OCI-LY1 (cell line): Measurements from ENCODE around the gene AKT2.

Source experiments
- H2AFZ ChIP-seq: fragments of 200-600 bp; sonication (generic), shearing (Covaris generic); 2 replicates; pipeline ENCODE4 v1.6.0; 2014; ENCODE audit warnings: antibody characterized with exemption, mild to moderate bottlenecking, low read length
- H3F3A ChIP-seq: fragments of 200-600 bp; sonication (generic), shearing (Covaris generic); 2 replicates; pipeline ENCODE4 v1.6.0; 2014; ENCODE audit warnings: mild to moderate bottlenecking, antibody characterized with exemption, low read length, moderate library complexity; ENCODE audit not compliant: insufficient read depth
- H3K27ac ChIP-seq: fragments of 200-600 bp; sonication (generic); 2 replicates; pipeline ENCODE4 v1.5.1; 2014; ENCODE audit warnings: low read length, mixed run types, mild to moderate bottlenecking, low read depth; ENCODE audit not compliant: poor library complexity, severe bottlenecking
- H3K27me3 ChIP-seq: fragments of 200-600 bp; sonication (generic); 2 replicates; pipeline ENCODE4 v1.6.0; 2014; ENCODE audit warnings: antibody characterized with exemption, mild to moderate bottlenecking, low read length, moderate library complexity; ENCODE audit not compliant: insufficient read depth
- H3K36me3 ChIP-seq: fragments of 200-600 bp; sonication (generic); 2 replicates; pipeline ENCODE4 v1.6.1; 2014; ENCODE audit warnings: mild to moderate bottlenecking, antibody characterized with exemption, low read length, moderate library complexity, mixed read lengths; ENCODE audit not compliant: insufficient read depth
- H3K4me1 ChIP-seq: fragments of 200-600 bp; sonication (generic); 2 replicates; pipeline ENCODE4 v1.5.1; 2014; ENCODE audit warnings: mild to moderate bottlenecking, low read length, moderate library complexity; ENCODE audit not compliant: insufficient read depth, severe bottlenecking
- H3K4me2 ChIP-seq: fragments of 200-600 bp; sonication (generic), shearing (Covaris generic); 2 replicates; pipeline ENCODE4 v1.6.1; 2014; ENCODE audit warnings: low read length
- H3K4me3 ChIP-seq: fragments of 200-600 bp; sonication (generic); 2 replicates; pipeline ENCODE4 v1.5.1; 2014; ENCODE audit warnings: low read length, low read depth, mild to moderate bottlenecking, mixed read lengths; ENCODE audit not compliant: poor library complexity, severe bottlenecking
- H3K79me2 ChIP-seq: fragments of 200-600 bp; shearing (Covaris generic); 2 replicates; pipeline ENCODE4 v1.6.1; 2016; ENCODE audit warnings: mixed run types, low read length, mixed read lengths; ENCODE audit not compliant: insufficient read depth
- H3K9ac ChIP-seq: fragments of 200-600 bp; sonication (generic), shearing (Covaris generic); 2 replicates; pipeline ENCODE4 v1.6.1; 2014; ENCODE audit warnings: mild to moderate bottlenecking, low read length, mixed read lengths
- H3K9me2 ChIP-seq: fragments of 200-600 bp; sonication (generic), shearing (Covaris generic); 2 replicates; pipeline ENCODE4 v1.6.1; 2014; ENCODE audit warnings: low read depth, mild to moderate bottlenecking, low read length, mixed read lengths
- H3K9me3 ChIP-seq: fragments of 200-600 bp; shearing (Covaris generic); 2 replicates; pipeline ENCODE4 v1.6.1; 2014; ENCODE audit warnings: low read length, mixed read lengths
- H4K20me1 ChIP-seq: fragments of 200-600 bp; sonication (generic), shearing (Covaris generic); 2 replicates; pipeline ENCODE4 v1.6.0; 2016; ENCODE audit warnings: mild to moderate bottlenecking, low read length; ENCODE audit not compliant: insufficient read depth
- EZH2 ChIP-seq: fragments of 200-600 bp; sonication (generic), shearing (Covaris generic); IDR thresholded peaks from 2 replicates; pipeline ENCODE4 v1.8.0; 2017; ENCODE audit warnings: borderline replicate concordance, mixed run types, mild to moderate bottlenecking, antibody characterized with exemption, low read length, moderate library complexity, mixed read lengths
- TF ChIP-seq, protein P1 (sequence below): fragments of 200-600 bp; sonication (generic), shearing (Covaris generic); IDR thresholded peaks from 2 replicates; pipeline ENCODE4 v1.5.1; 2017; ENCODE audit warnings: mild to moderate bottlenecking, antibody characterized with exemption, low read length, moderate library complexity, mixed read lengths

AKT2 gene

DNA sequence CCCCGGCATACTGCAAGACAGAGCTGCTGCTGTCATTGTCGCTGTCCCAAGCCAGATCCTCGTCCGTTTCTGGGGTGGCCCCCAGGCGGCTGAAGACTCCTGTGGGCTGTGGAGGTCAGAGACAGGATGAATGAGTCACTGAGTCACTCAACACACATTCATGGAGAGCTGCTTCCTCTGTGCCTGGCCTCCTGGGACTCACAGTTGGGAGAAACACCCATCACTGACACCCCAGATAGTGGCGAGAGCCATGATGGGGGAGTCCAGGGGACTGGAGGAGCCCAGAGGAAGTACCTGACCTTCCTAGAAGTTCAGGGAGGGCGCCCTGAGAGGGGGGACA lies 37.1 kb upstream of the AKT2 start:
- H4K20me1 ChIP-seq = no peaks in the 10 kb centered on the region
- no peaks in the 10 kb centered on the region for H3F3A ChIP-seq
- TF ChIP-seq, protein P1, sequence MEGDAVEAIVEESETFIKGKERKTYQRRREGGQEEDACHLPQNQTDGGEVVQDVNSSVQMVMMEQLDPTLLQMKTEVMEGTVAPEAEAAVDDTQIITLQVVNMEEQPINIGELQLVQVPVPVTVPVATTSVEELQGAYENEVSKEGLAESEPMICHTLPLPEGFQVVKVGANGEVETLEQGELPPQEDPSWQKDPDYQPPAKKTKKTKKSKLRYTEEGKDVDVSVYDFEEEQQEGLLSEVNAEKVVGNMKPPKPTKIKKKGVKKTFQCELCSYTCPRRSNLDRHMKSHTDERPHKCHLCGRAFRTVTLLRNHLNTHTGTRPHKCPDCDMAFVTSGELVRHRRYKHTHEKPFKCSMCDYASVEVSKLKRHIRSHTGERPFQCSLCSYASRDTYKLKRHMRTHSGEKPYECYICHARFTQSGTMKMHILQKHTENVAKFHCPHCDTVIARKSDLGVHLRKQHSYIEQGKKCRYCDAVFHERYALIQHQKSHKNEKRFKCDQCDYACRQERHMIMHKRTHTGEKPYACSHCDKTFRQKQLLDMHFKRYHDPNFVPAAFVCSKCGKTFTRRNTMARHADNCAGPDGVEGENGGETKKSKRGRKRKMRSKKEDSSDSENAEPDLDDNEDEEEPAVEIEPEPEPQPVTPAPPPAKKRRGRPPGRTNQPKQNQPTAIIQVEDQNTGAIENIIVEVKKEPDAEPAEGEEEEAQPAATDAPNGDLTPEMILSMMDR = no peak
- TF ChIP-seq EZH2 = no peak
- H3K9me3 ChIP-seq = no peaks in the 10 kb centered on the region
- H3K9ac ChIP-seq = no peak overlapping the region
- H3K9me2 ChIP-seq = no peaks in the 10 kb centered on the region
- H3K27ac ChIP-seq = no peak overlapping the region
- no peak overlapping the region for H2AFZ ChIP-seq
- no peaks in the 10 kb centered on the region for H3K4me1 ChIP-seq
- H3K79me2 ChIP-seq = no peaks in the 10 kb centered on the region
- no peak overlapping the region for H3K4me2 ChIP-seq
- H3K27me3 ChIP-seq = no peaks in the 10 kb centered on the region
- H3K4me3 ChIP-seq = no peak overlapping the region
- peaks cover 69% of the 10 kb centered on the region for H3K36me3 ChIP-seq

DNA sequence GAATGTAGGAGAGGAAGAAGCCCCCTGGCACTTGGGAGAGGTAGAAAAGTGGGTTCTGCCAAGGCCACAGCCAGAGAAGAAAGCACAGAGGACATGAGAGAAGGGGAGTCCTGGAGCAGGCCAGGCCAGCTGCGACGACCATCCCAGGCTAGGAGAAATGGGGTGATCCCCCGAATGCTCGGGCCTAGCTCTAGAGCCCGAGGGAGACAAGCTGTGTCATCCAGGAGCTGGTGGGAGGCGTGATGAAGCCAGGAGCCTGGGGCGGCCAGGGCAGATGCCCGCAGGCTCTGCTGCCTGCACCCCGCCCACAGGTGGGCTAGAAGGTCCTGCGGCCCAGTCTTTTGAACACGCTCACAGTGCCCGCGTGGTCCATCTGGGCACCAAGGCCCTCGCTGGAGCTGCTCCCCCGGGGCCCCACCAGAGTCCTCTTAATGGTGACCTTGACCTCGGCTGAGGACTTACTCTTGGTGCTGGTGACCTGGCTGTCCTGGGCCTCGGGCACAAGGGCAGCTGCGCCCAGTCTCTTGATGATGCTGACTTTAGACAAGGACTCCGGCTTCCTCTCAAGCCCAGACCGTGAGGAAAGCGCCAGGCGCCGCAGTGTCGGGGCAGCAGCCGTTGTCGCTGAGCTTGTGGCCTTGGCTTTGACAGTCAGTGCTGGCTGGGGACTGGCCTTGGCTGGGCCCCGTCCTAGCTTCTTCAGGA lies 36.6 kb upstream of the AKT2 start:
- H3K36me3 ChIP-seq = peaks cover 68% of the 10 kb centered on the region
- TF ChIP-seq EZH2 = no peak
- TF ChIP-seq, protein P1 = no peak
- no peak overlapping the region for H3K4me3 ChIP-seq
- H3K27me3 ChIP-seq = no peaks in the 10 kb centered on the region
- no peaks in the 10 kb centered on the region for H4K20me1 ChIP-seq
- no peak overlapping the region for H3K4me2 ChIP-seq
- H3K9me2 ChIP-seq = no peaks in the 10 kb centered on the region
- no peak overlapping the region for H2AFZ ChIP-seq
- no peaks in the 10 kb centered on the region for H3K9me3 ChIP-seq
- H3K79me2 ChIP-seq = no peaks in the 10 kb centered on the region
- H3K4me1 ChIP-seq = no peaks in the 10 kb centered on the region
- H3K27ac ChIP-seq = no peak overlapping the region
- no peaks in the 10 kb centered on the region for H3F3A ChIP-seq
- no peak overlapping the region for H3K9ac ChIP-seq

DNA sequence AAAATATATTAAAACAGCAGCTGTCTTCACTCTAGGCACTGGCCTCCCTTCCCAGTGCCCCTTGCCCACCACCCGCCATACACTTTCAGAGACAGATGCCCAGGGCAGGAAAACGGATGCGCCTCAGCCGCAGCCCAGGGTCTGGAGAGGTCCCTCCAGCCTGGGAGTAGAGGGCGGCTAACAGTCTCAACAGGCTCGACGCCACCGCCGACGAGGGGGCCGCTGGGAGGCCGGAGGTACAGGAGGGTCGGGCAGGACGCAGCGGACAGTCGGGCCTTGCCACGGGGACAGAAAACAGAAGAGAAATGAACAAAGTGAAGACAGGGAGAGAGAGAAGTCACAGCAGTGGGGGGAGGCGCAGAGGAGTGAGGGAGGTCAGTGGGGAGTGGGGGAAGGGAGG lies 35.9 kb upstream of the AKT2 start:
- TF ChIP-seq, protein P1 = no peak
- TF ChIP-seq EZH2 = no peak
- no peaks in the 10 kb centered on the region for H4K20me1 ChIP-seq
- peaks cover 68% of the 10 kb centered on the region for H3K36me3 ChIP-seq

More for the DNA sequence above, 35.9 kb upstream of the AKT2 start:
- Histone ChIP-seq H3K9me3 (no peaks in the 10 kb centered on the region), H3K9ac (no peak overlapping the region), H3F3A (no peaks in the 10 kb centered on the region), H3K4me2 (no peak overlapping the region), H3K9me2 (no peaks in the 10 kb centered on the region), H3K79me2 (no peaks in the 10 kb centered on the region), H3K27me3 (no peaks in the 10 kb centered on the region), H2AFZ (no peak overlapping the region), H3K4me3 (no peak overlapping the region), H3K4me1 (no peaks in the 10 kb centered on the region), H3K27ac (no peak overlapping the region)
